GM23338 (cell line): ENCODE results near the gene GJD2.

Experiments
- CREB1 ChIP-seq: fragments of 250-450 bp; sonication (Bioruptor Pico); IDR thresholded peaks from 2 replicates; pipeline ENCODE4 v1.5.0; 2020; ENCODE audit warnings: low read depth, mild to moderate bottlenecking, moderate library complexity
- CTCF ChIP-seq, 2 experiments: fragments of 200-600 bp in 1 of 2; sonication (generic) in 1 of 2; conservative IDR thresholded peaks; 2 replicates each; pipeline versions ENCODE4 v1.5.1 to v1.6.1; 2016 to 2017; ENCODE audit warnings: antibody characterized with exemption in 2 of 2, low read depth in 2 of 2, mild to moderate bottlenecking in 2 of 2, moderate library complexity in 1 of 2
- ETS1 ChIP-seq: IDR thresholded peaks from 2 replicates; pipeline ENCODE4 v1.6.1; 2016; ENCODE audit warnings: antibody characterized with exemption
- EZH2 ChIP-seq: fragments of 200-600 bp; sonication (generic); IDR thresholded peaks from one replicate; pipeline ENCODE4 v1.8.0; 2017; ENCODE audit warnings: antibody characterized with exemption, mild to moderate bottlenecking, low read depth; ENCODE audit not compliant: unreplicated experiment
- EZH2phosphoT487 ChIP-seq: fragments of 200-600 bp; sonication (generic); IDR thresholded peaks from one replicate; pipeline ENCODE4 v1.8.1; 2018; ENCODE audit warnings: antibody characterized with exemption; ENCODE audit not compliant: unreplicated experiment
- JUNB ChIP-seq: IDR thresholded peaks from one replicate; pipeline ENCODE4 v1.6.1; 2016; ENCODE audit warnings: antibody characterized with exemption; ENCODE audit not compliant: unreplicated experiment
- NANOG ChIP-seq: IDR thresholded peaks from 2 replicates; pipeline ENCODE4 v1.6.1; 2016; ENCODE audit warnings: antibody characterized with exemption, borderline replicate concordance
- POLR2AphosphoS5 ChIP-seq: IDR thresholded peaks from 2 replicates; pipeline ENCODE4 v1.6.1; 2016; ENCODE audit warnings: antibody characterized with exemption, low read depth
- REST ChIP-seq: IDR thresholded peaks from one replicate; pipeline ENCODE4 v1.6.1; 2018; ENCODE audit warnings: antibody characterized with exemption; ENCODE audit not compliant: unreplicated experiment
- STAT1 ChIP-seq: IDR thresholded peaks from one replicate; pipeline ENCODE4 v1.6.1; 2016; ENCODE audit warnings: antibody characterized with exemption; ENCODE audit not compliant: unreplicated experiment
- ZNF114 ChIP-seq: fragments of 250-450 bp; sonication (Bioruptor Pico); IDR thresholded peaks from 2 replicates; pipeline ENCODE4 v1.5.0; 2020; ENCODE audit warnings: mild to moderate bottlenecking, moderate library complexity
- ZNF331 ChIP-seq: fragments of 250-450 bp; sonication (Bioruptor Pico); IDR thresholded peaks from 2 replicates; pipeline ENCODE4 v1.5.0; 2020; ENCODE audit warnings: low read depth, mild to moderate bottlenecking, moderate library complexity

- TF ChIP-seq CTCF (conservative IDR thresholded peaks at IDR 0.05; ENCODE audit: low read depth in 2 of 2) (no peak), JUNB (no peak), CREB1 (no peak), EZH2phosphoT487 (no peak), ETS1 (no peak), REST (no peak), ZNF331 (CRISPR knock-in tag) (no peak), POLR2AphosphoS5 (no peak), NANOG (no peak), EZH2 (no peak), ZNF114 (CRISPR knock-in tag) (no peak), STAT1 (no peak)
Observed at GRCh38 chr15:34782901-34783300, 28.1 kb upstream of the GJD2 start.
